Panc1 (cell line): ENCODE measurements around the gene DENND11.
A peak's percentile ranks its signal among the peaks of the same experiment; 100 is the strongest.

Source experiments
- SIN3A ChIP-seq: IDR thresholded peaks from 2 replicates; pipeline ENCODE4 v1.6.1; 2012; ENCODE audit warnings: low read depth, mild to moderate bottlenecking, low read length, moderate library complexity, borderline replicate concordance; ENCODE audit not compliant: insufficient read depth
- TF ChIP-seq, protein P1 (sequence below): fragments of 450-650 bp; IDR thresholded peaks from 2 replicates; pipeline ENCODE4 v1.5.1; 2017; ENCODE audit warnings: mild to moderate bottlenecking

- no peak for TF ChIP-seq SIN3A
- TF ChIP-seq, protein P1, sequence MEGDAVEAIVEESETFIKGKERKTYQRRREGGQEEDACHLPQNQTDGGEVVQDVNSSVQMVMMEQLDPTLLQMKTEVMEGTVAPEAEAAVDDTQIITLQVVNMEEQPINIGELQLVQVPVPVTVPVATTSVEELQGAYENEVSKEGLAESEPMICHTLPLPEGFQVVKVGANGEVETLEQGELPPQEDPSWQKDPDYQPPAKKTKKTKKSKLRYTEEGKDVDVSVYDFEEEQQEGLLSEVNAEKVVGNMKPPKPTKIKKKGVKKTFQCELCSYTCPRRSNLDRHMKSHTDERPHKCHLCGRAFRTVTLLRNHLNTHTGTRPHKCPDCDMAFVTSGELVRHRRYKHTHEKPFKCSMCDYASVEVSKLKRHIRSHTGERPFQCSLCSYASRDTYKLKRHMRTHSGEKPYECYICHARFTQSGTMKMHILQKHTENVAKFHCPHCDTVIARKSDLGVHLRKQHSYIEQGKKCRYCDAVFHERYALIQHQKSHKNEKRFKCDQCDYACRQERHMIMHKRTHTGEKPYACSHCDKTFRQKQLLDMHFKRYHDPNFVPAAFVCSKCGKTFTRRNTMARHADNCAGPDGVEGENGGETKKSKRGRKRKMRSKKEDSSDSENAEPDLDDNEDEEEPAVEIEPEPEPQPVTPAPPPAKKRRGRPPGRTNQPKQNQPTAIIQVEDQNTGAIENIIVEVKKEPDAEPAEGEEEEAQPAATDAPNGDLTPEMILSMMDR, result peak; percentile 46; the same call in 1 of the 2 replicates
These were observed 27.3 kb downstream of the DENND11 start for GRCh38 chr7:141674702-141675101.
